SK-N-SH (cell line): ENCODE data around the gene LOXHD1.

ENCODE experiments used
- CTCF ChIP-seq: fragments of 200-600 bp; sonication (generic); IDR thresholded peaks from 2 replicates; pipeline ENCODE4 v1.6.1; 2017; ENCODE audit warnings: antibody characterized with exemption, mild to moderate bottlenecking, moderate library complexity
- ELF1 ChIP-seq: IDR thresholded peaks from 2 replicates; pipeline ENCODE4 v1.4.0; 2012
- POLR2AphosphoS5 ChIP-seq: IDR thresholded peaks from 2 replicates; pipeline ENCODE4 v1.6.1; 2012; ENCODE audit warnings: low read depth, low read length
- RAD21 ChIP-seq: IDR thresholded peaks from 2 replicates; pipeline ENCODE4 v1.6.1; 2012; ENCODE audit warnings: mild to moderate bottlenecking, low read length
- RCOR1 ChIP-seq: fragments of 150-350 bp; IDR thresholded peaks from 2 replicates; pipeline ENCODE4 v1.6.1; 2017; ENCODE audit warnings: antibody characterized with exemption, low read length
- TAF1 ChIP-seq: IDR thresholded peaks from 2 replicates; pipeline ENCODE4 v1.6.1; 2012; ENCODE audit warnings: low read depth, mild to moderate bottlenecking, low read length, moderate library complexity, borderline replicate concordance

DNA sequence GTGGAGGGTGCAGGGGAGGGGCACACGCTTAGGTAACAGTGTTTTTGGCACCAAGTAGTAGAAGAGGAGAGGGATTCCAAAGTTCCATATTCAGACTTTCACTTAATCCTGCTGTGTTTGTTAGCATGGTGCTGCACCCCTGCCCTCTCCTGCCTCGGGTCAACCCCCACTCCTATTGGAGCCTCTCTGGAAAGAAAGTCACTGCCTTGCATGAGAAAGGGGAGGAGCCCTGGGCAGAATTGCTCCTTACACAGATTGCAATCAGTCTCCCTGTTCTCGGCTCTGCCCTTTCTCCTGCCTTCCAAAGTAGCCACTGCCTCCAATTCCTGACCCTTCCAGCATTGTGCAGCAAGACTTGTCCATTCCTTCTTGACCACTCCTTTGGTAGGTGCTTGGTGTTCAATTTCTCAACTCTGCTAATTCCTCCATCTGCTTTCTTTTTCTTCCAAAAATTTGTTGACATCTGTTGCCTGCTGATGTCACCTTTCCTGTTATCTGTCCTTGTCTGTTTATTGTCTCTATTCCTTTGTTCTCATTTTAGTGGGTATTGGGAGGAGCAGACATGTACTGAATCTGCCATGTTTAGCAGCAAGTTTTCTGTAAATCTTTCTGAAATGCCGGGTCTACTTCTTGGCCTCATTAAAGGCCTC is 225.4 kb downstream of the LOXHD1 start:
- TF ChIP-seq RCOR1 (no peak), ELF1 (no peak), RAD21 (no peak), POLR2AphosphoS5 (no peak), TAF1 (no peak), CTCF (no peak)
